GM18867 (cell line): ENCODE data around the gene ASCC1.

ENCODE experiments used
- ATAC-seq: cut with Tn5 transposase; IDR thresholded peaks from one replicate; pipeline ENCODE4 v1.9.1; 2021; ENCODE audit warnings: mild to moderate bottlenecking, moderate library complexity; ENCODE audit not compliant: unreplicated experiment

ASCC1 gene

DNA sequence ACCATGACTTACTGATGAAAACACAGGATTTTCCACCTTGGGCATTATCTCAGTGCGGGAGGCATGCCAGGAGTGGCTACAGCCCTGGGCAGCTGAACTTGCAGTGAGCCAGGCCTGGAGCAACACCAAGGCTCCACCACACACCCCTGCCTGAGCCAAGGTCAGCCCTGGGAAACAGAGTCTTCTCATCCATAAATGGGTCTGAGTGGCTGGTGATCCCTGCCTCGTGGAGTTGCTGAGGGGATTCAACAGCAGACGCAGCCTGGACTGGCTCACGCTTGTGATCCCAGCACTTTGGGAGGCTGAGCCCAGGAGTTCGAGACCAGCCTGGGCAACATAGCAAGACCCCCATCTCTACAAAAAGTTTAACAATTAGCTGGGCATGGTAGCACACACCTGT, 160.0 kb downstream of the ASCC1 start:
- ATAC-seq, result no peak

GRCh38 chr10:72053690-72054089, 162.4 kb downstream of the ASCC1 start:
- ATAC-seq, result no peak

DNA sequence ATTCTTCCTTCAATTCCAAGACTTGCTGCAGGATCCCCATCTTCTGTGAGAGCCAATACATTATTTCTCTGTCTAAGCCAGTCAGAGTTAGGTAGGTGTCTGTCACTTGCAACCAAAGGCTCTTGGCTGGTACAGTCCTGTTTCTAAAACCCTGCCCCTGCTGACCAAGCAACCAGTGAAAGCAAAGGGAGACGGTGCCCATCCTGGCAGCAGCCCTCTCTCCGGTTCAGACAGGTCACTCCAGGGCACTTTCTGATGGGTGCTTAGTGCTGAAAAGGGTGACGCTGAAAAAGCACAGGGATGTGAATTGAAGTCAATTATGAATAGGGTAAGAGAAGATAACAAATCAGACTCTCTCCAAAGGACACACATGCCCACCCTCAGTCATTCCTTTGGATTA, 165.2 kb downstream of the ASCC1 start:
- ATAC-seq, result no peak

DNA sequence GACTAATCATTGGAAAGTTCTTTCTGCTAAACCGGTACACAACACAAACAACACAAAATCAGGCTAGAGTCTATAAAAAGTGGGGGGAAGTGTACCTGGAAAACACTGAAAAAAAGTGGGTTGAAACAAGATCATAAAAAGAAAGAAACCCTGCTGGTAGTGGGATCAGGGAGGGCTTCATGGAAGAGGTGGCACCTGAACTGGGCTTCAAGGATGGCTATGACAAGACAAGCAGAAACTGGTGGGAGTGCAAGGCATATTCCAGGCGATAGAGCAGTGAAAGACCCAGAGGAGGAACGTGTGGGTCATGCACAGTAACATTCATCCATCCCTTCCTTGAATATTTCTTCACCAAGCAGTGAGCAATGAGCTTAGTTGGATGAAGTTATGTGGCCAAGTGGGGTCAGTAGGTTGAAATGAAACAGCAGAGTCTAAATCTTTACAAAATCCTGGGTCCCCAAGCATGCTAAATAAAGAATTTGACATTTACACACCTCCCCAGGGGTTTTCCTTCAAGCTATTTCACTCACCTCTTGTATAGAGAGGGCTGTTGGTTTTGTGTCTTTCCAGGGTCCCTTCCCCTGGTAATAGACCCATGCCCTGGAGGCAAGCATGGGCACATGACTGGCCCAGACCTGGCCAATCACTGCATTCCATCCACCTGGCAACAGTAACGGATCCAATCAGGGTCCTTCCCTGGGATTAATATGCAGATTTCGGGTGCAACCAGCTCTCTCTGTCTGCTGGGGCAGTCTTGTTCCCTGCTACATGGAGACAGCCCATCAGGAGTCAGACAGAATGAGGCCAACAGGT, 165.9 kb downstream of the ASCC1 start:
- ATAC-seq, result no peak

DNA sequence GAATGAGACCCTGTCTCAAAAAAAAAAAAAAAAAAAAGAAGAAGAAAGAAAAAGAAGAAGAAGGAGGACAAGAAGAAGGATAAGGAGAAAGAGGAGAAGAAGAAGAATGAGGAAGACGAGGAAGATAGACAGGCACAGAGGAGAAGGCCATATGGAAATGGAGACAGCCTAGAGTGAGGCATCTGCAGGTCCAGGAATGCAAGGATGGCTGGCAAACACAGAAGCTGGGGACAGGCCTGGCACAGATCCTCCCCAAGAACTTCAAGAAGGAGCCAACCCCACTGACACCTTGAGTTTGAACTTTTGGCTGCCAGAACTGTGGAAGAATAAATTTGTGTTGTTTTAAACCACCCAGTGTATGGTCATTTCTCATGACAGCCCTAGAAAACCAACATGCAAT, 166.6 kb downstream of the ASCC1 start:
- no peak for ATAC-seq

DNA sequence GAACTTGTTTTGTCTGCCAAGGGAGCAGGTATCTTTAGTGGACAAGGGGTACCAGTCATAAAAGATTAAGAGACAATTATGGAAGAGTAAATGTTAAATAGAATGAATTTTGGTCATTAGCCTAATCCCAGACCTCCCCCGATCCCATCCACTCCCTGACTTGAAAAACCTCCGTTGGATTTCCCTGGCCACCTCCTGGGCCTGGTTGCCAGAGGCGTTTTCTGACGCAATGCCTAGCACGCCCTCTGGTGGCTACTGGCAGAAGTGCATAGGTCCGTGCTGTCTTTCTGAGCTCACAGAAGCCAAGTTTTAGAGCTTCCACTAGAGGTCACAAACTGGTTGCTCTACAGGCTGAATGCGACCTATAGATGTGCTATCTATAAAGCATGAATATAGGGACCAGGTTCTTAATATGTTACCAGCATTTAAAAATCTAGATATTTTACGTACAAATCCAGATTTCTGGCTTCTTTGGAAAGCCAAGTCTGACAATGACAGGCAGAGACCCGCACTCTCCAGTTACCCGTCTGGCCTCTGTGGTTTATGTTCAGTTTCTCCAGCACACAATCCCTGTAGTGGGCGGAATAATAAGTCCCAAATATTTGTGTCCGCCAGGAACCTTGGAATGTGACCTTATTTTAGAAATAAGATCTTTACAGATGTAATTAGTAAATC, 167.5 kb downstream of the ASCC1 start:
- ATAC-seq, result no peak
